HG02678 (cell line): ENCODE measurements around the gene TOMM34.
A peak's percentile ranks its signal among the peaks of the same experiment; 100 is the strongest.

Source experiments
- ATAC-seq: cut with Tn5 transposase; IDR thresholded peaks from one replicate; pipeline ENCODE4 v1.9.1; 2021; ENCODE audit warnings: mild to moderate bottlenecking, moderate library complexity; ENCODE audit not compliant: unreplicated experiment

The TOMM34 gene, protein sequence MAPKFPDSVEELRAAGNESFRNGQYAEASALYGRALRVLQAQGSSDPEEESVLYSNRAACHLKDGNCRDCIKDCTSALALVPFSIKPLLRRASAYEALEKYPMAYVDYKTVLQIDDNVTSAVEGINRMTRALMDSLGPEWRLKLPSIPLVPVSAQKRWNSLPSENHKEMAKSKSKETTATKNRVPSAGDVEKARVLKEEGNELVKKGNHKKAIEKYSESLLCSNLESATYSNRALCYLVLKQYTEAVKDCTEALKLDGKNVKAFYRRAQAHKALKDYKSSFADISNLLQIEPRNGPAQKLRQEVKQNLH

DNA sequence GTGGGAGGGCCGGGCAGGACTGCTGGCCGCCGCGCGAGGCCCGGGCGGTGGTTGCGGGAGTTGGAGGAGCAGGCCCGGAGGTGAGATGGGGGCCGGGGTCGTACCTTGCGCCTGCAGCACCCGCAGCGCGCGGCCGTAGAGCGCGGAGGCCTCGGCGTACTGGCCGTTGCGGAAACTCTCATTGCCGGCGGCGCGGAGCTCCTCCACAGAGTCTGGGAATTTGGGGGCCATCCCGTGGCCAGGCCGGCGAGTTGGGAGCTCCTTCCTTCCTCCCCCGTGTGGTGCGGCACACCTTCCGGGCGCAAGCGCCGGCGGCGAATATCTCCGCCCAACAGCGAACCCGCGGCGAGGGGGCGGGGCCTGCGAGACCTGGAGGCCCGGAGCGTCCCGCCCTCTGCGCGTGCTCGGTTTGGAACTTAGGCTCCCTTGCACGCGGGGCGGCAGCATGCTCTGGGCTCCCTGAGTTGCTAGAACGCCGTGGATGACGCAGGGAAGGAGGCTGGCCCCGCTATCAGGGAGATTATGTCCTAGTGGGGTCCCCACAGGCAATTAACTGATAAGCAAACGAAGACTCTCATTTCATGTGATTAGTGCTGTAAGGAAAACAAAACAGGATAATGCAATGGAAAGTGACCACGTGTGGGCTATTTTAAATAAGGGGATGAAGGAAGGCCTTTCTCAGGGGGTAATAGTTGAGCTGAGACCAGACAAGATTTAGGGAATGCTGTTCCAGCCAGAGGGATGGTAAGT, at the start of gene TOMM34:
TOMM34 (minus strand) TSS at position 295 of the 750 bp plus-strand sequence; CDS start at position 231, 64 bp downstream.
- ATAC-seq, result peak; percentile 91

DNA sequence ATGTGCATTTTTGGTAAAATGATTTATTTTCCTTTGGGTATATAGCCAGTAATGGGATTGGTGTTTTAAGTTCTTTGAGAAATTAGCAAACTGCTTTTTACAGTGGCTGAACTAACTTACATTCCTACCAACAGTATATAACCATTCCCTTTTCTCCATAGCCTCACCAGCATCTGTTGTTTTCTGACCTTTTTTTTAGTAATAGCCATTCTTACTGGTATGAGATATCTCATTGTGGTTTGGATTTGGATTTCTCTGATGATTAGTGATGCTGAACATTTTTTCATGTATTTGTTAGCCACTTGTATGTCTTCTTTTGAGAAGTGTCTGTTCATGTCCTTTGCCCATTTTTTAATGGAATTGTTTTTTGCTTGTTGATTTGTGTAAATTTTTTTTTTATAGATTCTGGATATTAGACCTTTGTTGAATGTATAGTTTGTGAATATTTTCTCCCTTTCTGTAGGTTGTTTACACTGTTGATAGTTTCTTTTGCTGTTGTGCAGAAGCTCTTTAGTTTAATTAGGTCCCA, 48.4 kb upstream of the TOMM34 start:
- ATAC-seq, result no peak

DNA sequence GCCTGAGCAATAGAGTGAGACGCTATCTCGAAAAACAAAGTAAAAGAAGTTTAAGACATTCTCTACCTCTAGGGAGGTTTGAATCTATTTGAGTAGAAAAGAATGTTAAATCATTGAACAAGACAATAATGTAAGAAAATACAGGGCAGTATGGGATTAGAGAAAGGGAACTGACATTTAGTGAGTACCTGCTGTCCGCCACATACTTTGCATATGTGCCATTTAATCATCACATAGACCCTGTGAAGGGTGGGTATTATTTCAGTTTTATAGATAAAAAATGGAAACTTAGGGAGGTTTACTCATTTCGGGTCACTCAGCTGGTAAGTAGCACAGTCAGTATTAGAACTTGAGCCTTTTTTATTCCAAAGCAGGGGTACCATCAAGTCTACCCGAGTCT, 37.5 kb upstream of the TOMM34 start:
- no peak for ATAC-seq

DNA sequence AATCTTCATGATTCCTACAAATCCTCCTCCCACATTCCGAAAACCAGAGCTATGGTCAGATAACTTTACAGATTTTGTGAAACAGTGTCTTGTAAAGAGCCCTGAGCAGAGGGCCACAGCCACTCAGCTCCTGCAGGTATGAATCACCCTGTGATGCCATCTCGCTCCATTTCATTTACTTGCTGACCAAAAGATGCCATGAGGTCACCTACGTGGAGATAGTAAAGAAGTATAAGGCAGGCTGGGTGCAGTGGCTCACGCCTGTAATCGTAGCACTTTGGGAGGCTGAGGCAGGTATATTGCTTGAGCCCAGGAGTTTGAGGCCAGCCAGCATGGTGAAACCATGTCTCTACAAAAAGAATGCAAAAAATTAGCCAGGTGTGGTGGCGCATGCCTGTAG, 37.0 kb upstream of the TOMM34 start:
- ATAC-seq, result no peak

DNA sequence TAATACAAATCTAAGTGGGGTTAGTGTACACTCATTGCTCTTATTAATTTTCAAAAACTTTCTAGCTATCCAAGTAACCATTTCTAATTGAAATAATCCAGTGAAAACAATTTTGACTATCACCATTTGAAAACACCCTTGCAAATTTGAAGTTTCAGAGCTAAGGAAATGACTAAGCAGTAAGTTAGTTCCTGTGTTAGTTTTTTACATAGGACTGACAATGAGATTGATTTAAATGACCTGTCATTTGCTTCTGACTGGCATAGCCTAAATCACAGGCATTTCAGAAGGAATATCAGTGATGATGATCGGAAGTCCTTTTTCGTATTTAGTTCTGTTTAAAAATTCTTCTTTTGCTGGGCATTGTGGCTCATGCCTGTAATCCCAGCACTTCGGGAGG, 33.1 kb upstream of the TOMM34 start:
- ATAC-seq, result no peak

DNA sequence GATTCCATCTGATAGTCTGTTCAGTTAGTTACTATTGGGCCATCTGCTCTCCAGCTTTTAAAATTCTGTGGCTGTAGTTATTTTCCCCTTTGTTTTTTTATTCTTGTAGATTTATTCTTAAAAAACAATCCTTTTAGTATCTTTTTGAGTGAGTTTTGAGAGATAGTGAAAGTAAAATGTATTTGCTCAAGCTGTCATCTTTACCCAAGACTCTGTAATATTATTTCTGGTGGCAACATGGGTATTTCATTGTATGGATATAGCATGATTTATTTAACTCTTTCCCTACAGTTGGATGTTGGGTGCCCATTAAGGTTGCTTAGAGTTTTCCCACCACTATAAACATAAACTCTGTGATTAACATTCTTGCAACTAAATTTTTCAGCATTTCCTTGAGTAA, 30.8 kb upstream of the TOMM34 start:
- ATAC-seq, result no peak

DNA sequence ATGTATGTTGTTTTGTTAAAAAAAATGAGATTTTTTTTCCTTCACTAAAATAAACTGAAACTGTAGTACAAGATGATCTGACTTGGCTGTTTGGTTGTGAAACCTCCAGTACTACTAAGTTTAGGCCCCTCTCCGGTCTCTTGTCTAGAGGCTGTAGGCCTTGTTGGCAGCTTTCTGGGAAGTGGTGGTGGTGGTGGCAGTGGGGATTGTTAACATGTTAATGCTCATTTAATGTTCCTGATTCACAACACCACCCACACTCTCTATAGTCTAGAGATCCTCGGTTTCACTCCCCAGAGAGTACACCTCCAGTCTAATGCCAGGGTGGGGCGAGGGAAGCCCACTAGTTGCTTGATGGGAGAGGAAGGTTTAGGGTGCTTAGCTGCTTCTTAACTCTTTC, 30.2 kb upstream of the TOMM34 start:
- ATAC-seq, result no peak

DNA sequence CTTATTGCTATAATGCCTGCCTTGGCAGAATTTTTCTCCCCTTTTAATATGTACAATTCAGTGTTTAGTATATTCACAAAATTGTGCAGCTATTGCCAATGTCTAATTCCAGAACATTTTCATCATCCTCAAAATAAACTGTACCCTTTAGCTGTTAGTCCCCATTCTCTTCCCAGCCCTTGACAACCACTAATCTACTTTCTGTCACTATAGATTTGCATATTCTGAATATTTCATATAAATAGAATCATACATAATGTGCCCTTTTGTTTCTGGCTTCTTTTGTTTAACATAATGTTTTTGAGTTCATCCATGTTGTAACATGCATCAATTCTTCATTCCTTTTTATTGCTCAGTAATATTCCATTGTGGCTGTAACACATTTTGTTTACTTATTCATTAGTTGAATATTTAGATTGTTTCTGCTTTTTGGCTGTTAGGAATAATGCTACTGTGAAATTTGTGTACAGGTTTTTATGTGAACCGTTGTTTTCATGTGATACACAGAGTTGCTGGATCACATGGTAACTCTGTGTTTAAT, 28.5 kb upstream of the TOMM34 start:
- ATAC-seq, result no peak

DNA sequence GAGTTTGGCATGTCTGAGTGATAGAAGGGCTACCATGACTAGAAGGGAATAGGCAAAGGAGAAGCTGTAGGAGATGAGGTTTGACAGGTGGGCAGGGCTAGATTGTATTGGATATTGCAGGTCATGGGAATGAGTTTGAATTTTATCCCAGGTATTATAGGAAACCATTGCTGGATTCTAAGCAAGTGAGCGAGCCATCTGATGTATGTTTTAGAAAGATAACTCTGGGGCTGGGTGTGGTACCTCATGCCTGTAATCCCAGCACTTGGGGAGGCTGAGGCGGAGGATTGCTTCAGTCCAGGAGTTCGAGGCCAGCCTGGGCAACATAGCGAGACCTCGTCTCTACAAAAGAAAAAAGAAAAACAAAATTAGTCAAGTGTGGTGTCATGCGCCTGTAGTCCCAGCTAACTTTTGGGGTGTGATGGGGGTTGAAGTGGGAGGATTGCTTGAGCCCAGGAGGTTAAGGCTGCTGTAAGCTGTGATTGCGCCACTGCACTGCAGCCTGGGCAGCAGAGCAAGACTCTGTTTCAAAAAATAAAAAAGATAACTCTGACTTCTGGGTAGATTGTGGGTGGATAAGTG, 23.0 kb upstream of the TOMM34 start:
- no peak for ATAC-seq

DNA sequence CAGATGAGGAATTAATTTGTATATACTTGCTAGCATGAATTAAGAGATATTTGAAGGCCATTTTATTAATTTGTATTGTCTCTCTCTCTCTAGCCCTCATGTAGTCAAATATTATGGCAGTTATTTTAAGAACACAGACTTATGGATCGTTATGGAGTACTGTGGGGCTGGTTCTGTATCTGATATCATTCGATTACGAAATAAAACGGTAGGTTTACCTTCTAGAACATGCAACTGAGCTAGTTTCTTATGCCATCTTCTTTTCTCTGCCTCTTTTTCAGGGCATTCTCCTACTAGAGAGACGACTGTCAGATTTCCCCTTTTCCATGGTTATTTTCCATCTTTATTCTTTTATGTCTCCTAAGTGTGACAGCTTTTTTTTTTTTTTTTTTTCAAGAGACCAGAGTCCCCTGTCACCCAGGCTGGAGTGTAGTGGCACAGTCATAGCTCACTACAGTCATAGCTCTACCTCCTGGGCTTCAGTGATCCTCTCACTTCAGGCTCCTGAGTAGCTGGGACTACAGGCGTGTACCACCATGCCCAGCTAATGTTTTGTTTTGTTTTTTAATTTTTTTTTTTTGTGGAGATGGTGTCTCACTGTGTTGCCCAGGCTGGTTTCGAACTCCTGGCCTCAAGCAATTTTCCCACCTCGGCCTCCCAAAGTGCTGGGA, 21.7 kb upstream of the TOMM34 start:
- ATAC-seq, result no peak

DNA sequence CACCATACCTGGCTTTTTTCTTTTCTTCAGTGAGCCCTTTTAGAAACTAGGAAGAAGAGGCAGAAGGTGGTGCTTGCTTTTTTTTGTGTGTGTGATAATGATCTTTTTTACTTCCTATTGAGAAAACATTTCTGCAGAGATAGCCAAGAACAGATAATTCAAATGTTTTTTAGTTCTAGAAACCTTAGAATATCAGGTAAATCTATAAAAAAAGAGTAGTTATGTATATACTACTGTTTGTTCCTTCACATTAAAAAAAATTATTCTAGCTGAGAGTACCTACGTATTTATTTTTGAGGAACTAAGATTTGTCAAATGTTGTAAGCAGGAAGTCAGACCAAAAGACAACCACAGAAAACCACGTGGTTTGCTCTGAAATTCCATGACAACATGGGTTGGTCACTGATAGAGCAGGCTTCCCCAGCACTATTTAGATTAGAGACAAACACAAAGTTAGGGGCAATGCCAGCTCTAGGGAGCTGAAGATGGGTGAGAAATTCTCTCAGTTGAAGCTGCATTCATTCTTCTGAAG, 19.0 kb upstream of the TOMM34 start:
- peak; percentile 90 for ATAC-seq

DNA sequence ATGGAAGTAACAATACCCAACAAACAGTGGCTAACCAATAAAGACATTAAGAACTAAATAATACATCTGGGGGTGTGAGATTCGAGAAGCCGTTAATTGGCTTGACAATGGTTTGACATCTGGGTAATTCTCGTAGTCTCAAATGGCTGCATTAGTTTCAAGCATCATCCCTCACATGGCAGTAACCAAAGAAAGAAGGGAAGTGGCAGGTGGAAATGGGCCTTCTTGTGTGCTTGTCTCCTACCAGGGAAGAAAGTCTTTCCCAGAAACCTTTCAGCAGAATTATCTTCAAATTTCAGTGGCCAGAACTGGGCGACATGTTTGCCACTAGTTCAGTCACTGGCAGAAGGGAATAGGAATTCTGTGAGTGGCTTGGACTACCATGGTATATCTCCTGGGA, 16.5 kb upstream of the TOMM34 start:
- no peak for ATAC-seq

DNA sequence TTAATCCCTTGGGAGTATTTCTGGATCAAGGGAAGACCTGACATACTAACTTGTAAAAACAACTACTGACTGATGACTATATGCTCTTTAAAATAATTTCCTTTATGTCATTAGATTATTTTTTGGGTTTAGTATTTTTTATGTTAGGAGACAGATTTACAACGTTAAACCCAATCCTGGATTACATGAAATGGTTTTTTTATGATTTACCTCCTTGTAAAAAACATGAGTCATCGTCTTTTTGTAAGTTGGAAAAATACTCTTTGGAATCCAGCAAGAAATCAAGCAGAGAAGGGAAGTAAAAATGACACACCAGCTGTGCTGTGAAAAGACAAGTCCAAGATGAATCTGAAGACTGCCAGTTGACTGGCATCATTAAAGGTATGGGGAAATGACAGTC, 12.9 kb upstream of the TOMM34 start:
- no peak for ATAC-seq

DNA sequence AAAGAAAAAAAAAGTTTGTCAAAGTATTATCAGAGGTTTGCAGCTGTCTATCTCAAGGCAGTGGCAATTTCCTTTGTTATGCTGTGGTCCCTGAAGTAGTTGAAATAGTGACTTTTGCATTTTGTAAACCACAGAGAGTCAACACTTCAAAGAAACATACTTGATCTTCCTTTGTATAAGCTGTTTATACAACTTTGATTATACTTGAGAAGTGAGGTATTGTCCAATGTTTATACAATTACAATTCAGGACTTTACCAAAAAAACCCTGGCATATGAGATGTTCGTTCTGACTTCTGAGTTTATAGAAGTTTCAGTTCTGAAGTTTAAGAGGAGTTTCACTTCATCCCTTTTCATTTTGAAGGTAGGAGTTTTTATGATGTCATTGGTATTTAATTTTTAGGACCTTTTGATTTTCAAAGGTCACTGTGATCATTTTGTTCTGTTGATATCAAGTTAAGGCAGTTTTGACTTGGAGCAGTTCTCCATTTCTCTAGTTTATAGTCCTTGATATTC, 10.1 kb upstream of the TOMM34 start:
- ATAC-seq, result no peak

DNA sequence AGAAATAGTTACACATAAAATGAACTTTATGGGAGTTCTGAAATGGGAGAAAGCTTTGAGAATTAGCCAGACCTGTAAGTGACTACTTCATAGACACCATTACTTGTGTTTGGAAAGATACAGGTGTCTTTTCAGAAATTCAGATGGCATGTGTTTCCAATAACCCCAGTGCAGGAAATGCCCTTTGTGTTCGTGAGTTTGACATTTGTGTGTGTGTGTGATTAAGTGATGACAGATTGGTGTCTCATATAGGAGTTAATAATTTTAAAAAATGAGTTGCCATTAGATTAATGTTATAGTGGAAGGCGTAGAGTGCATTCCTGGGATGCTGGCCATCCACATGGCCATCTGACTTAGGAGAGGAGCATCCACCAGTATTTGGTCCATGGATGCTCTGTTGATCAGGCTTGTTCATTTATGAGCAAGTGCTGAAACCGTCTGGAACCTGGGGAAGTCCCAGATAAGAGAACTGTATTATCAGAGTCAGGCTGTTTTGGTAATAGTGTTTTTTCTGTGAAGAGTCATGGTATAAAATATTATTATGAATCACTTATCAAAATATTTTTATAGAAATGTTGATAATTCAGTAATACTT, 9.2 kb upstream of the TOMM34 start:
- no peak for ATAC-seq

DNA sequence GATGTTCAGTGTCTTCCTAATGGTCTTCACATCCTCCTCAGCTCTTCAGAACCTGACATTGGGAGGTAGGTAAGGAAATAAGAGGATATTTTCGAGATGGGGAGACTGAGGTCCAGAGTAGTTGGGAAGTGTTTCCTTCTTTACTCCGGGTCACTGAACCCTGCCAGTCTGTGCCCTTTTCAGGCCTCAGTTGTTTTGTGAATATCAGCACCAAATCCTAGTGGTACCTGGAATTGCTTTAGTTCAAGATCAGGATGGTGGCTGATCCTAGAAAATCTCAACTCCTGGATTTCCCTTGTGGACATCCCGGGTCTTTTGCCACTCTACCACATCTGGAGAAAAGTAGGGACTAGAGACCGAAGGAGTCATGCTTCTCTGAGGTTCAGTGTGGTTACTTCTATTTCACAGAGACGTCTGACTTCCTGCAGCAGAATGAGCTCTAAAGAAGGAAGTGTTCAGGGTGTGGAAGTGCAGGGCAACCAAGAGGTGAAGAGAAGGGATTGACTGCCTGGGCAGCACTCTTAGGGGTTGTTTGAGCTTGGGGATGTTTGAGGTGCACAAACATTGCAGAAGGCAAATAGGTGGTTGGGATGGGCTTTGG, 7.1 kb upstream of the TOMM34 start:
- ATAC-seq, result no peak

DNA sequence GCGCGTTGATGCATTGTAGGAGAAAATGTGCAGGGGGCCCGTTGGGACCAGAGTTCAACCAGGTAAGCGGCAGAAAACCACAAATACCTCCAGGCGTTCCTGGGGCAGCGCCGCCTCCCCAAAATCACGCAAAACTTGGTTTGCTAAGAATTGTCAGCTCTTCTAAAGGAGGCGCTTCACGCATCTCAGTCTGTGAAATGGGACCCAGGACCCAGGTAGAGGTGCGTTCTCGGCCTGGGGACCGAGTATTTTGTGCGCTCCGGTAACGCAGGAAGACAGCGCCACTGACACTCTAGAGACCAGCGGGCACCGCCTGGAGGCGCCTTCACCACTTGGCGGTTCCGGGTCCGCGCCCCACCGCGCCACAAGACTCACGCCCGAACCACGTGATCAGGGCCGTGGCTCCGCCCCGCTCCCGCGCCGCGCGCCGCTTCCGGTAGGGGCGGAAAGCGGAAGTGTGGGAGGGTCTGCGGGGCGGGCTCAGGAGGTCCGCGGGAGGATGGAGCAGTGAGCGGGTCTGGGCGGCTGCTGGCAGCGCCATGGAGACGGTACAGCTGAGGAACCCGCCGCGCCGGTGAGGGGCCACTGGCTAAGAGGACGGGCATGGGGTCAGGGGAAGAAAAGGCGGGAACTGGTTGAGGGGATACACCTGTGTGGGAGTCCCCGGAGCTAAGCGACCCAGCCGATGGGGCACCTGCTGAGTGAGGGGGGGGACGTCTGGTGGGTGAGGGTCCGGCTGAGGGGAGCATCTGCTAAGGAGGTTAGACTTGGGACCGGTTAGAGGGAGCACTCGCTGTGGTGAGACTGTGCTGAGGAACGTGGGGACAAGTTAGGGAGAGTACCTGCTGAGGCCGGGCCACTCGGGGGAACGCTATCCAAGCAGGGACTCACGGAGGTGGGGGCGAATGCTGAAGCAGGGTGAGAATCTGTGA, 6.1 kb upstream of the TOMM34 start, which contains the start of gene STK4:
STK4 (plus strand) TSS at position 483 of the 932 bp plus-strand sequence; CDS start at position 540, 57 bp downstream.
- peak; percentile 76 for ATAC-seq

DNA sequence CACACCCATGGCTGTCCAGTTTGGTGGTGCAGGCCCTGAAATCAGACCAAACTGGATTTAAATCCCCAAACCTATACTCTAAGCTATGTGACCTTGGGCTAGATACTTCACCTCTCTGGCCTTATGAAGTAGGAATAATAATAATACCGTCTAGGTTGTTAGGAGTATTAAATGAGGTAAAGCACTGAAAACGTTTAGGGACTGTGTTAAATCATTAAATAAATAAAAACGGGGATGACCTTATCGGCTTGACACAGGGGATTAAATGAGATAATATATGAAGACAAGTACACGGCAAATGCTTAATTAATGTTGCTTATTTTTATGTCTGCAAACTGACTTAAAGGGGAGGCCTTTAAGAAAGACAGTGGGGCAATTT, 5.4 kb upstream of the TOMM34 start:
- ATAC-seq, result no peak
